Loucy (cell line): ENCODE data around the gene RIN3.

Experiments used
- H2AFZ ChIP-seq: fragments of 200-600 bp; sonication (generic); 2 replicates; pipeline ENCODE4 v1.6.0; 2016; ENCODE audit warnings: antibody characterized with exemption, mild to moderate bottlenecking, low read length, moderate library complexity
- H3F3A ChIP-seq: fragments of 200-600 bp; 2 replicates; pipeline ENCODE4 v1.6.0; 2016; ENCODE audit warnings: antibody characterized with exemption, low read depth, mild to moderate bottlenecking
- H3K27me3 ChIP-seq: fragments of 200-600 bp; sonication (generic); 2 replicates; pipeline ENCODE4 v1.6.1; 2014; ENCODE audit warnings: low read length, mild to moderate bottlenecking; ENCODE audit not compliant: insufficient read depth, poor library complexity, severe bottlenecking
- H3K36me3 ChIP-seq: fragments of 200-600 bp; sonication (generic); 2 replicates; pipeline ENCODE4 v1.6.1; 2016; ENCODE audit warnings: low read length; ENCODE audit not compliant: insufficient read depth
- H3K4me1 ChIP-seq: fragments of 200-600 bp; sonication (generic); 2 replicates; pipeline ENCODE4 v1.5.1; 2014; ENCODE audit warnings: low read length, mild to moderate bottlenecking; ENCODE audit not compliant: insufficient read depth, poor library complexity, severe bottlenecking
- H3K4me2 ChIP-seq: fragments of 200-600 bp; sonication (generic); 2 replicates; pipeline ENCODE4 v1.6.0; 2014; ENCODE audit warnings: antibody characterized with exemption, low read length, low read depth, mild to moderate bottlenecking; ENCODE audit not compliant: poor library complexity, severe bottlenecking
- H3K4me3 ChIP-seq: fragments of 200-600 bp; sonication (generic); 2 replicates; pipeline ENCODE4 v1.5.1; 2014; ENCODE audit warnings: low read length, mild to moderate bottlenecking, mixed read lengths; ENCODE audit not compliant: poor library complexity, severe bottlenecking
- H3K79me2 ChIP-seq: fragments of 200-600 bp; sonication (generic); 2 replicates; pipeline ENCODE4 v1.6.1; 2014; ENCODE audit warnings: low read length; ENCODE audit not compliant: insufficient read depth
- H3K9ac ChIP-seq: fragments of 200-600 bp; sonication (generic); 2 replicates; pipeline ENCODE4 v1.6.0; 2014; ENCODE audit warnings: mild to moderate bottlenecking, low read depth, low read length, moderate library complexity; ENCODE audit not compliant: poor library complexity, severe bottlenecking
- H3K9me2 ChIP-seq: fragments of 200-600 bp; sonication (generic); replicated peaks from 2 replicates; pipeline ENCODE4 v1.6.1; 2016; ENCODE audit warnings: low read depth, low read length, mixed read lengths
- H3K9me3 ChIP-seq: fragments of 200-600 bp; sonication (generic); 2 replicates; pipeline ENCODE4 v1.6.1; 2014; ENCODE audit warnings: mild to moderate bottlenecking, antibody characterized with exemption, low read length, low read depth; ENCODE audit not compliant: insufficient read depth
- H4K20me1 ChIP-seq: fragments of 200-600 bp; sonication (generic); 2 replicates; pipeline ENCODE4 v1.6.0; 2014; ENCODE audit warnings: antibody characterized with exemption, low read length, mild to moderate bottlenecking; ENCODE audit not compliant: insufficient read depth, poor library complexity, severe bottlenecking
- CTCF ChIP-seq: fragments of 200-600 bp; sonication (generic); conservative IDR thresholded peaks from 2 replicates; pipeline ENCODE4 v1.5.1; 2014; ENCODE audit warnings: mild to moderate bottlenecking, antibody characterized with exemption, low read length
- EZH2phosphoT487 ChIP-seq: fragments of 200-600 bp; IDR thresholded peaks from 2 replicates; pipeline ENCODE4 v1.6.1; 2018; ENCODE audit warnings: antibody characterized with exemption, mild to moderate bottlenecking, moderate library complexity, borderline replicate concordance

Gene RIN3

DNA sequence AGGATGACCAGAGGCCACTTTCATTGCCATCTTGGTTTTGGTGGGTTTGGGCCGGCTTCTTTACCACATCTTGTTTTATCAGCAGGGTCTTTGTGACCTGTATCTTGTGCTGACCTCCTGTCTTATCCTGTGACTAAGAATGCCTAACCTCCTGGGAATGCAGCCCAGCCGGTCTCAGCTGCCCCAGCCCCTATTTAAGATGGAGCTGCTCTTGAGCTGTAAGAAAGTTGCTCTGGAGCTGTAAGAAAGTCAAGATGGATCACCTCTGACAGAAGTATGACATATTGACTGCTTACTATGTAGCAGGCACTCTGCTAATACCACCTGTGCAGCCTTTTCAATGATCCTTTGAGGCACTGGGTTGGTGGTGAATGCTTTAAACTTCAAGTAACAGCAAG is 52.1 kb downstream of the RIN3 start:
- H3K79me2 ChIP-seq = peaks cover 59% of the 10 kb centered on the region; the same call in 1 of the 2 replicates
- H3K4me1 ChIP-seq = peaks cover 24% of the 10 kb centered on the region
- no peaks in the 10 kb centered on the region for H3K9me2 ChIP-seq
- no peaks in the 10 kb centered on the region for H3K27me3 ChIP-seq
- H3K9ac ChIP-seq = no peak overlapping the region
- no peak for TF ChIP-seq CTCF
- no peak for TF ChIP-seq EZH2phosphoT487
- no peaks in the 10 kb centered on the region for H3F3A ChIP-seq
- H3K9me3 ChIP-seq = no peaks in the 10 kb centered on the region
- H3K36me3 ChIP-seq = peaks cover 64% of the 10 kb centered on the region; the same call in 1 of the 2 replicates
- H4K20me1 ChIP-seq = peaks cover 4% of the 10 kb centered on the region
- H2AFZ ChIP-seq = no peak overlapping the region
- H3K4me2 ChIP-seq = no peak overlapping the region
- H3K4me3 ChIP-seq = no peak overlapping the region

DNA sequence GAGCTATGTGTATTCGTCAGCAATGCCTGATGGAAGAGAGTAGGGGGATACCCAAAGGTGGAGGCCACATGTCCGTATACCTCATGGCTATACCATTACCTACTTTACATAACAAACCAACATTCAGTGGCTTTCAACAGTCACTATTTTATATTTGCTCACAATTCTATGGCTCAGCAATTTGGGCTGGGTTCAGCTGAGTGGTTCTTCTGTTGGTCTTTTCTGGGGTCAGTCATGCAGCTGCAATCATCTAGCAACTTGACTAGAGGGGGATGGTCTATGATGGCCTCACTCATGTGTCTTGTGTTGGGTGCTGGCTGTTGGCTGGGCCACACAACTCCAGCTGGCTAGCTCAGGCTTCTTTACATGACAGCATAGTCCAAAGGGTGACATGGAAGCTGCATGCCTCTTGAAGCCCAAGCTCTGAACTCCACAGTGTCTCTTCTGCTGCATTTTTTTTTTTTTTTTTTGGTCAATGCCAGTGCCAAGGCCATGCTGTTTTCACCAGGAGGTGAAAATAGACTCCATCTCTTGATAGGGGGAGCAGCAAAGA is 53.7 kb downstream of the RIN3 start:
- no peaks in the 10 kb centered on the region for H3K9me2 ChIP-seq
- peaks cover 33% of the 10 kb centered on the region for H3K4me1 ChIP-seq
- H3K4me3 ChIP-seq = no peak overlapping the region
- no peak overlapping the region for H2AFZ ChIP-seq
- no peak overlapping the region for H3K9ac ChIP-seq
- no peaks in the 10 kb centered on the region for H3K27me3 ChIP-seq
- no peak overlapping the region for H3K4me2 ChIP-seq
- H3K9me3 ChIP-seq = no peaks in the 10 kb centered on the region
- peaks cover 57% of the 10 kb centered on the region; the same call in 1 of the 2 replicates for H3K36me3 ChIP-seq
- TF ChIP-seq CTCF = no peak
- TF ChIP-seq EZH2phosphoT487 = no peak
- H3K79me2 ChIP-seq = peaks cover 69% of the 10 kb centered on the region; the same call in 1 of the 2 replicates
- H4K20me1 ChIP-seq = peaks cover 2% of the 10 kb centered on the region
- H3F3A ChIP-seq = no peaks in the 10 kb centered on the region

- Histone ChIP-seq H3K4me1 (peaks cover 33% of the 10 kb centered on the region), H3K9me3 (no peaks in the 10 kb centered on the region), H2AFZ (no peak overlapping the region), H4K20me1 (no peaks in the 10 kb centered on the region), H3K9ac (no peak overlapping the region), H3K4me3 (no peak overlapping the region), H3K9me2 (no peaks in the 10 kb centered on the region), H3F3A (no peaks in the 10 kb centered on the region), H3K36me3 (peaks cover 51% of the 10 kb centered on the region; the same call in 1 of the 2 replicates), H3K27me3 (no peaks in the 10 kb centered on the region), H3K4me2 (no peak overlapping the region), H3K79me2 (peaks cover 70% of the 10 kb centered on the region; the same call in 1 of the 2 replicates)
- TF ChIP-seq EZH2phosphoT487 (no peak), CTCF (no peak)
Measured at GRCh38 chr14:92568621-92569479, 55.3 kb downstream of the RIN3 start.
